ENCODE data around the gene FAM83E.

FAM83E gene

DNA sequence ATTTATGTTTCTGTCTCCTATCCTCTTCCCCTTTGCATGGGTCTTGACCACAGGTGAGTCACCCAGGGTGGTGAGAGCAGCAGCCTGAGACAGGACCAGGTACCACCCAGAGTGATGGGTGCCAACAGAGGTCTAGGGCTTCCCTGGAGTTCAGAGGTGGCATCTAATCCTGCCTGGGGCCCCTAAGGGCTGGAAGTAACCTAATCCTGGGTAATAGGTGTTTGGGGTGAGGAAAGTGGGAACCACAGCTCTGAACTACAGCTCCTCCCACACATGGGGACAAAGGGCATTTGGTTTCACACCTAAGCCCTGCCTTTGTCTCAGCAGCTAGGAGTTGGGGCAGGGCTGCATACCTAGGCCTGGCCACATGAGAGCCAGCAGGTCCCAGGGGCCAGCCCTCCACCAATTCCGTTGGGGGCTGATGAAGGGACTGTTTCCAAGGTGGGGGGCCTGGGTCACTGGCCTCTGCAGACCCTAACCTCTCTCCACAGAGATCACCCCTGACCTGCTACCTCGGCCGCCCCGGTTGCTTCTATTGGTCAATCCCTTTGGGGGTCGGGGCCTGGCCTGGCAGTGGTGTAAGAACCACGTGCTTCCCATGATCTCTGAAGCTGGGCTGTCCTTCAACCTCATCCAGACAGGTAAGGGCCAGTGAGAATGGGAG, 12.5 kb upstream of the FAM83E start:
- DNase-seq (ENCODE audit: low spot score), result no peak
- ChIA-PET CTCF (interaction anchor here (0.5 to 0.9 kb wide), 2 partner anchors 12 to 46 kb away, joined by 3 read pairs; no protein-coding TSS in a partner anchor), POLR2A (ENCODE audit: low non-redundant PET) (interaction anchor here (1.6 kb wide), 1 partner anchor 8 kb away, joined by 4 read pairs; the partner anchor contains the start of genes RPL18 and SPHK2)
- TF ChIP-seq, protein P1, sequence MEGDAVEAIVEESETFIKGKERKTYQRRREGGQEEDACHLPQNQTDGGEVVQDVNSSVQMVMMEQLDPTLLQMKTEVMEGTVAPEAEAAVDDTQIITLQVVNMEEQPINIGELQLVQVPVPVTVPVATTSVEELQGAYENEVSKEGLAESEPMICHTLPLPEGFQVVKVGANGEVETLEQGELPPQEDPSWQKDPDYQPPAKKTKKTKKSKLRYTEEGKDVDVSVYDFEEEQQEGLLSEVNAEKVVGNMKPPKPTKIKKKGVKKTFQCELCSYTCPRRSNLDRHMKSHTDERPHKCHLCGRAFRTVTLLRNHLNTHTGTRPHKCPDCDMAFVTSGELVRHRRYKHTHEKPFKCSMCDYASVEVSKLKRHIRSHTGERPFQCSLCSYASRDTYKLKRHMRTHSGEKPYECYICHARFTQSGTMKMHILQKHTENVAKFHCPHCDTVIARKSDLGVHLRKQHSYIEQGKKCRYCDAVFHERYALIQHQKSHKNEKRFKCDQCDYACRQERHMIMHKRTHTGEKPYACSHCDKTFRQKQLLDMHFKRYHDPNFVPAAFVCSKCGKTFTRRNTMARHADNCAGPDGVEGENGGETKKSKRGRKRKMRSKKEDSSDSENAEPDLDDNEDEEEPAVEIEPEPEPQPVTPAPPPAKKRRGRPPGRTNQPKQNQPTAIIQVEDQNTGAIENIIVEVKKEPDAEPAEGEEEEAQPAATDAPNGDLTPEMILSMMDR (conservative IDR thresholded peaks at IDR 0.05; ENCODE audit: low read depth), result no peak
- peak overlapping the region; percentile 99 for H3K27ac ChIP-seq

DNA sequence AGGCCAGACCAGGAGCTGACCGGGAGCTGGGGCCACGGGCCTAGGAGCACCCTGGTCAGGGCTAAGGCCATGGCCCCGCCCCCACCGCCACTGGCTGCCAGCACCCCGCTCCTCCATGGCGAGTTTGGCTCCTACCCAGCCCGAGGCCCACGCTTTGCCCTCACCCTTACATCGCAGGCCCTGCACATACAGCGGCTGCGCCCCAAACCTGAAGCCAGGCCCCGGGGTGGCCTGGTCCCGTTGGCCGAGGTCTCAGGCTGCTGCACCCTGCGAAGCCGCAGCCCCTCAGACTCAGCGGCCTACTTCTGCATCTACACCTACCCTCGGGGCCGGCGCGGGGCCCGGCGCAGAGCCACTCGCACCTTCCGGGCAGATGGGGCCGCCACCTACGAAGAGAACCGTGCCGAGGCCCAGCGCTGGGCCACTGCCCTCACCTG, 11.0 kb upstream of the FAM83E start:
- H3K27ac ChIP-seq, result peak overlapping the region; percentile 99
- POLR2A ChIA-PET (ENCODE audit: low non-redundant PET), result no interaction called here
- TF ChIP-seq, protein P1 (conservative IDR thresholded peaks at IDR 0.05; ENCODE audit: low read depth), result no peak

DNA sequence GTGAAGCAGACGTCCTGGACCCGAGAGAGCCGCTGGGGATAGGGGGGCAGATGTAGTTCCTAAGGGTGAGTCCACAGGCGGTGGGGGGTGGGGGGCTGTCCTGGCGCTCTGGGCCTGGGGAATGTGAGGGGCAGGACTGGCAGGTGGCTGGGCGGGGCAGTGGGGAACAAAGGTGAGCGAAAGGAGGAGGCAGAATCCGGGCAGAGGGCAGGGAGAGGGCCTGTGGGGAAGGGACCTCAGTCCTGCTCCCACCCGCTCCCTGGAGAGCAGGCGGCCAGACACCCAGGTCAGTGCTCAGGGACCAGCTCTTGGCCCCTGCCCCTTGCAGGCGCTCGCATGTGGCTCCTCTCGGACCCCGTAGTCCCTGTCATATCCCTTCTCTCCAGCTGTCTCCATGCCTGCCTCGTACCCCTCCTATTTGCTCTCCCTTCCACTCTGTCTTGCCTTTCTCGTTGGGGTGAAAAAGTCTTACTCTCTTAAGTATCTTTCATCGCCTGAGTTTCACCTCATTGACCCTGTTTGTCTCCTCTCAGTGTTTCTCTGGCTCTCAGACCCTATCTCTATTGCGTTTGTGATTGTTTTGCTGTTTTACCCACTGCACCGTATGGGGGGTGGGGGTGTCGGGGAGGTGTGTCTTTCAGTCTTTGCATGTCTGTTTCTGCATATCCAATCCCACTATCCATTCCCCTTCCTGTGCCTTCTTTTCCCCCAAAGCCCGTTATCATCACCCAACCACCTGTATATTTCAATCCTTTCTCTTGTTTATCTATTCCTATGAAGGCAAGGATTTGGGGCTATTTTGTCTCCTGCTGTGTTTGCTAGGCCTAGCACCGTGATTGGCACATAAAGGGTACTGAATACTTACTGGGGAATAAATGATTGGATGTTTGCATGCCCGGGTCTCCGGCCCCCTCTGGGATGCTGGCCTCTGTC, 10.2 kb upstream of the FAM83E start:
- TF ChIP-seq, protein P1 (conservative IDR thresholded peaks at IDR 0.05; ENCODE audit: low read depth), result no peak
- DNase-seq (ENCODE audit: low spot score), result no peak
- ChIA-PET CTCF (no interaction called here), POLR2A (ENCODE audit: low non-redundant PET) (no interaction called here)
- H3K27ac ChIP-seq, result peak overlapping the region; percentile 99

More for the DNA sequence above, 11.0 kb upstream of the FAM83E start:
- DNase-seq (ENCODE audit: low spot score), result no peak
- CTCF ChIA-PET, result interaction anchor here (0.6 kb wide), 1 partner anchor 48 kb away, joined by 3 read pairs; no protein-coding TSS in a partner anchor

DNA sequence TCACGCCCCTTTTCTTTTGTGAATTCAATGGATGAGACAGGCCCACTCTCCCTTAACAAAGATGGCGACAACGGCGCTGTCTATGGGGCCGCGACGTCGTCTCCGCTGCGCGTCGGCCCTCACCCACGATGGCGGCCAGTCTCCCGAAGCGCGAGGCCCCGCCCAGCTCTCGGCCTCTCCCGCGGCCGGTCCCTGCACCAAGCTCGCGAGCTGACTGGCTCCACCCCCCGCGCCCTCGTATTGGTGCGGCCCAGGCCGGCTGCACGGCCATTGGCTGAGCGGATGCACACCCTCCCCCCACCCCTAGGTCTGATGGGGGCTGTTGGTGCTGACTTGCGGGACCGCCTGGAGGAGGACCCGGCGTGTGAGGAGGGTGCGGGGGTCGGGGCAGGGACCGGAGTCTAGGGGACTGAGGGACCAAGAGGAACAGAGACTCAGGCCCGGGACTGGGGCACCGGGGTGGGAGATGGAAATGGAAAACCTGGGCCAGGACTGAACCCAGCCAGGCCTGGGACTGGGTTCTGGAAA, 9.3 kb upstream of the FAM83E start:
- TF ChIP-seq, protein P1 (conservative IDR thresholded peaks at IDR 0.05; ENCODE audit: low read depth), result no peak
- POLR2A ChIA-PET (ENCODE audit: low non-redundant PET), result no interaction called here
- DNase-seq (ENCODE audit: low spot score), result peak; percentile 92
- CTCF ChIA-PET, result no interaction called here
- H3K27ac ChIP-seq, result peak overlapping the region; percentile 99

DNA sequence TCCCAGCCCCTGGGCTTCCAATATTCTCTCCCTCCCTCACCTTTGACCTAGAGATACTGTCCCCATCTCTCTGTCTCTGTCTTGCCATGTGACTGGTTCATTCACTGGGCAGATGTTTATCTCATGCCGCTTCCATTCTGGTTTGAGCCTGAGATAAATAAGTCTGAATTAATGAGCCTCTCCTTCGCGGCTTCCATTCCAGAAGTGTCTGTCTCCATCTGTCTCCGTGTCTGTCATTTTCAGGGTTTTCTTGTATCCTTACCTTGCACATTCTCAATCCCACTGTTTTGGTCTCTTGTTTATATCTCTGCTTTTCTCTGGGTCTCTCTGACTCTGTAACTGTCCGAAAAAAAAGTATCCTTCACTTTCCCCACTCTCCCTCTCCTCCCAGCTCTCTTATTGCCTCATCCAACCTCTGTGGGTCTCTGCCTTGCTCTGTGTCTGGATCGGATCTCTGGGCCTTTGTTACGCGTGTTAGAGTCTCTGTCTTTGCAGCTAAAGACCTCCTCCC, 8.7 kb upstream of the FAM83E start:
- POLR2A ChIA-PET (ENCODE audit: low non-redundant PET), result no interaction called here

More for the DNA sequence above, 8.7 kb upstream of the FAM83E start:
- peak overlapping the region; percentile 99 for H3K27ac ChIP-seq
- DNase-seq (ENCODE audit: low spot score), result no peak
- TF ChIP-seq, protein P1 (conservative IDR thresholded peaks at IDR 0.05; ENCODE audit: low read depth), result no peak
- CTCF ChIA-PET, result no interaction called here

Measured in RWPE1 (cell line).